ENCODE data around the gene LGSN. TPM values are rescaled to one million over a fixed set of nuclear protein-coding genes. Genes with fewer than 3 reads are reported as not detected.
"Not testable (repeated sequence)": the region's sequence is repeated elsewhere in the genome, so short reads cannot be mapped to it uniquely, and the experiment has no call there.

LGSN gene
- total RNA-seq, 1 donor from 2014 or later: 0.38 TPM

GRCh38 chr6:63346217-63346835 is 26.5 kb upstream of the LGSN start:
- H3K9me3 ChIP-seq: no peaks in the 10 kb centered on the region
- H3K27me3 ChIP-seq: no peaks in the 10 kb centered on the region
- DNase-seq (no peak), ATAC-seq (no peak)
- intact Hi-C loops (cut with DNase I): no loop called here
- H3K27ac ChIP-seq: no peak overlapping the region
- no peaks in the 10 kb centered on the region for H3K4me1 ChIP-seq
- TF ChIP-seq, protein P1, sequence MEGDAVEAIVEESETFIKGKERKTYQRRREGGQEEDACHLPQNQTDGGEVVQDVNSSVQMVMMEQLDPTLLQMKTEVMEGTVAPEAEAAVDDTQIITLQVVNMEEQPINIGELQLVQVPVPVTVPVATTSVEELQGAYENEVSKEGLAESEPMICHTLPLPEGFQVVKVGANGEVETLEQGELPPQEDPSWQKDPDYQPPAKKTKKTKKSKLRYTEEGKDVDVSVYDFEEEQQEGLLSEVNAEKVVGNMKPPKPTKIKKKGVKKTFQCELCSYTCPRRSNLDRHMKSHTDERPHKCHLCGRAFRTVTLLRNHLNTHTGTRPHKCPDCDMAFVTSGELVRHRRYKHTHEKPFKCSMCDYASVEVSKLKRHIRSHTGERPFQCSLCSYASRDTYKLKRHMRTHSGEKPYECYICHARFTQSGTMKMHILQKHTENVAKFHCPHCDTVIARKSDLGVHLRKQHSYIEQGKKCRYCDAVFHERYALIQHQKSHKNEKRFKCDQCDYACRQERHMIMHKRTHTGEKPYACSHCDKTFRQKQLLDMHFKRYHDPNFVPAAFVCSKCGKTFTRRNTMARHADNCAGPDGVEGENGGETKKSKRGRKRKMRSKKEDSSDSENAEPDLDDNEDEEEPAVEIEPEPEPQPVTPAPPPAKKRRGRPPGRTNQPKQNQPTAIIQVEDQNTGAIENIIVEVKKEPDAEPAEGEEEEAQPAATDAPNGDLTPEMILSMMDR (IDR thresholded peaks at IDR 0.05): no peak
- no peak overlapping the region for H3K4me3 ChIP-seq
- H3K36me3 ChIP-seq: no peaks in the 10 kb centered on the region

- intact Hi-C loops (cut with DNase I): no loop called here
- H3K27ac ChIP-seq: no peak overlapping the region
- no peaks in the 10 kb centered on the region for H3K9me3 ChIP-seq
- H3K27me3 ChIP-seq: no peaks in the 10 kb centered on the region
- TF ChIP-seq, protein P1 (IDR thresholded peaks at IDR 0.05): no peak
- H3K36me3 ChIP-seq: no peaks in the 10 kb centered on the region
- H3K4me3 ChIP-seq: no peak overlapping the region
- no peak for DNase-seq
- no peaks in the 10 kb centered on the region for H3K4me1 ChIP-seq
- no peak for ATAC-seq
These were observed 20.6 kb upstream of the LGSN start for GRCh38 chr6:63340351-63340750.

DNA sequence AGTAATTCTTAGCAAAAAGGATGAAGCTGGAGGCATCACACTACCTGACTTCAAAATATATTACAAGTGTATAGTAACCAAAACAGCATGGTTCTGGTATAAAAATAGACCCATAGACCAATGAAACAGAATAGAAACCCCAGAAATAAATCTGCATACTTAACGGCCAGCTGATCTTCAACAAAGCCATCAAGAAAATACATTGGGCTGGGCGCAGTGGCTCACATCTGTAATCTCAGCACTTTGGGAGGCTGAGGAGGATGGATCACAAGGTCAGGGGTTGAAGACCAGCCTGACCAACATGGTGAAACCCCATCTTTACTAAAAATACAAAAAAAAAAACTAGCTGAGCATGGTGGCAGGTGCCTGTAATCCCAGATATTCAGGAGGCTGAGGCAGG is 14.9 kb upstream of the LGSN start:
- DNase-seq; H3K4me1 ChIP-seq; intact Hi-C loops (cut with DNase I); H3K36me3 ChIP-seq; H3K27me3 ChIP-seq; H3K27ac ChIP-seq; H3K4me3 ChIP-seq; H3K9me3 ChIP-seq; ATAC-seq: not testable (repeated sequence)

DNA sequence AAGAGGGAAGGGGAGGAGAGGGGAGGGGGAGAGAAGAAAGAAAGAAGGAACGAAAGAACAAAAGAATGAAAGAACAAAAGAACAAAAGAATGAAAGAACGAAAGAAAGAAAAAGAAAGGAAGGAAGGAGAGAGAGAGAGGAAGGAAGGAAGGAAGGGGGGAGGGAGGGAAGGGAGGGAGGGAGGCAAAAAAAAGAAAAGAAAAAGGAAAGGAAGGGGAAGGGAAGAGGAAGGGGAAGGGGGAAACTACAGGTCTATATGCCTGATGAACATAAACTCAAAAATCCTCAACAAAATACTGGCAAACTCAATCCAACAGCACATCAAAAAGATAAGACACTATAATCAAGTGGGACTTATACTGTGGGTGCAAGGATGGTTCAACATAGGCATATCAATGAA is 13.7 kb upstream of the LGSN start:
- Histone ChIP-seq H3K36me3 (no peaks in the 10 kb centered on the region), H3K27me3 (no peaks in the 10 kb centered on the region), H3K27ac (no peak overlapping the region), H3K4me3 (no peak overlapping the region), H3K9me3 (no peaks in the 10 kb centered on the region), H3K4me1 (no peaks in the 10 kb centered on the region)
- DNase-seq (no peak), ATAC-seq (no peak)
- intact Hi-C loops (cut with DNase I): no loop called here
- TF ChIP-seq, protein P1 (IDR thresholded peaks at IDR 0.05): no peak

GRCh38 chr6:63326630-63327029 is 6.8 kb upstream of the LGSN start:
- ATAC-seq; intact Hi-C loops (cut with DNase I): not testable (repeated sequence)

DNA sequence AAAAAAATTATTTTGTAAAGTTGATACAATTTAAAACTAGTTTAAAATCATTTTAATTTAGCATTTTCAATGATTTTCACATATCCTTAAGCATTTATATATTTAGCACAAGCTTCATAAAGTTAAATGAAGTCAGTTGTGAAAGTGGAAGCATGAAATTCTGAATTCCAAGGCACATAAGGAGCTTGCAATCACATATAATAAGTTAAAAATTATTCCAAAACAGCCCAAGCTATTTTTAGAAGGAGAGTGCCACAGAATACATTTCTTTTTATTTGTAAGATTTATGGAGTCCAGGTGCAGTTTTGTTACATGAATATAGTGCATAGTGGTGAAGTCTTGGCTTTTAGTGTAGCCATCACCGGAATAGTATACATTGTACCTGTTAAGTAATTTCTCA is 3.2 kb upstream of the LGSN start:
- Histone ChIP-seq H3K27ac (no peak overlapping the region), H3K9me3 (no peaks in the 10 kb centered on the region), H3K36me3 (no peaks in the 10 kb centered on the region), H3K27me3 (no peaks in the 10 kb centered on the region), H3K4me3 (no peak overlapping the region), H3K4me1 (no peaks in the 10 kb centered on the region)
- no peak for DNase-seq
- no peak for ATAC-seq
- intact Hi-C loops (cut with DNase I): no loop called here
- TF ChIP-seq, protein P1 (IDR thresholded peaks at IDR 0.05): no peak

More at GRCh38 chr6:63326630-63327029, 6.8 kb upstream of the LGSN start:
- not testable (repeated sequence) for H3K4me1 ChIP-seq, DNase-seq, H3K4me3 ChIP-seq, H3K36me3 ChIP-seq, H3K9me3 ChIP-seq, H3K27me3 ChIP-seq, H3K27ac ChIP-seq

- DNase-seq (no peak), ATAC-seq (no peak)
- H3K4me3 ChIP-seq: no peak overlapping the region
- no peaks in the 10 kb centered on the region for H3K9me3 ChIP-seq
- TF ChIP-seq, protein P1 (IDR thresholded peaks at IDR 0.05): no peak
- intact Hi-C loops (cut with DNase I): no loop called here
- no peak overlapping the region for H3K27ac ChIP-seq
- H3K27me3 ChIP-seq: no peaks in the 10 kb centered on the region
- H3K36me3 ChIP-seq: no peaks in the 10 kb centered on the region
- H3K4me1 ChIP-seq: no peaks in the 10 kb centered on the region
These were observed 2.0 kb upstream of the LGSN start for GRCh38 chr6:63321821-63322220.

Data from upper lobe of right lung (tissue), 1 donor.